Heart right ventricle (tissue), 16 donors: ENCODE measurements around the gene RCAN2. TPM values are rescaled to one million over a fixed set of nuclear protein-coding genes. Genes with fewer than 3 reads are reported as not detected.

Experiments used
- ATAC-seq, 8 donors: fragments of 200-7000 bp; cut with Tn5 transposase; one replicate each; pipeline ENCODE4 v1.9.1; 2020; ENCODE audit warnings: mild to moderate bottlenecking in 8 of 8, moderate library complexity in 8 of 8, moderate number of reproducible peaks in 1 of 8
- DNase-seq, 2 donors: peaks; one replicate each; pipeline ENCODE4 v3.0.0-alpha.2; 2020
- H3K27ac ChIP-seq, 10 donors: fragments of 200-600 bp; sonication (generic) in 2 of 10; one replicate each; pipeline versions ENCODE4 v1.5.0 to v1.8.0; 2020 to 2022; ENCODE audit warnings: mild to moderate bottlenecking in 3 of 10
- H3K27me3 ChIP-seq, 7 donors: fragments of 200-600 bp; one replicate each; pipeline ENCODE4 v1.8.0; 2021 to 2022; ENCODE audit warnings: mild to moderate bottlenecking in 2 of 7
- H3K36me3 ChIP-seq, 9 donors: fragments of 200-600 bp; sonication (generic) in 1 of 9; one replicate each; pipeline versions ENCODE4 v1.5.0 to v1.8.0; 2020 to 2022; ENCODE audit warnings: mild to moderate bottlenecking in 2 of 9
- H3K4me1 ChIP-seq, 9 donors: fragments of 200-600 bp; sonication (generic) in 1 of 9; one replicate each; pipeline versions ENCODE4 v1.5.0 to v1.8.0; 2020 to 2022; ENCODE audit warnings: mild to moderate bottlenecking in 4 of 9
- H3K4me3 ChIP-seq, 10 donors: fragments of 200-600 bp; sonication (generic) in 2 of 10; one replicate each; pipeline versions ENCODE4 v1.5.0 to v1.8.0; 2020 to 2022; ENCODE audit warnings: mild to moderate bottlenecking in 7 of 10, moderate library complexity in 2 of 10
- H3K9me3 ChIP-seq, 11 donors: fragments of 200-600 bp in 10 of 11; sonication (generic) in 2 of 11; one replicate each; pipeline versions ENCODE4 v1.5.0 to v1.8.0; 2013 to 2022; ENCODE audit warnings: mild to moderate bottlenecking in 2 of 11, control low read depth in 1 of 11, moderate library complexity in 1 of 11
- CTCF ChIP-seq, 9 donors: fragments of 200-600 bp; sonication (generic) in 2 of 9; IDR thresholded peaks; one replicate each; pipeline versions ENCODE4 v1.5.0 to v1.8.0; 2021 to 2022; ENCODE audit warnings: antibody characterized with exemption in 9 of 9, mild to moderate bottlenecking in 5 of 9, moderate library complexity in 1 of 9
- WGBS, 2 donors: extraction: QIAGEN DNeasy Blood & Tissue Kit; methylation state at CpG; one replicate each; pipeline ENCODE4 v1.1.7; 2013; ENCODE audit warnings: inconsistent platforms in 1 of 2; 5-methylcytosine and 5-hydroxymethylcytosine counted together
- intact Hi-C, 10 donors: fragments of 100-400 bp; cut with DNase I; formaldehyde crosslinking; loops; one replicate each; pipeline versions ENCODE4 v1.11.1 to v1.14.2; 2022
- polyA plus RNA-seq, 2 donors: library from polyadenylated mRNA; stranded (reverse); fragments of 200-250 nt; gene quantifications; one replicate each; pipeline ENCODE4 v1.2.3, GENCODE V29; 2013
- total RNA-seq, 10 donors: library from RNA; stranded (reverse); fragmentation: NEBNext Ultra II Directional in 3 of 10; extraction: Animal tissue kit (Norgen Biotek cat#: 25700) in 3 of 10; gene quantifications; one replicate each; pipeline versions ENCODE4 v1.2.1 to v1.2.4, GENCODE V29; 2021 to 2023
- donor health status: Arrhythmogenic right ventricular cardiomyopathy.
- donor health status: ischemic (EF 13 %, LVEDD 7.1; RV severe dilation, severe dysfunction).
- donor health status: healthy with polysubstance abuse.
- donor health status: DM: no; HTN: yes; CAD: no.
- donor health status: DM: no; HTN: no; CAD: no.
- donor health status: ischemic (EF 25% LVEDD 6.9; RV normal size, moderate dysfunction).
- donor health status: ischemic (EF 25% LVEDD 5.7; RV mildly dilated, moderate dysfunction).
- donor health status: healthy.
- donor health status: DM: yes; HTN: yes; CAD: no.
- donor health status: Ischemic cardiomyopathy.
- donor health status: ischemic (EF 35%, LVEDD 5.7; RV mildly dilated, moderate dysfunction).
- donor health status: nonischemic (EF 11% LVEDD 7.7; RV severe dilation, severe dysfunction).
- donor health status: DM: yes; HTN: yes; CAD: no.
- donor health status: PGD.
- donor health status: ischemic (EF 29% LVEDD 5.4; RV normal size, mild dysfunction).
- donor health status: nonischemic (EF 23%, LVEDD 6.1; RV moderate dilation, normal function).

Gene RCAN2
- total and polyA plus RNA-seq, 12 donors: 51.0 to 352 (median 298) TPM

DNA sequence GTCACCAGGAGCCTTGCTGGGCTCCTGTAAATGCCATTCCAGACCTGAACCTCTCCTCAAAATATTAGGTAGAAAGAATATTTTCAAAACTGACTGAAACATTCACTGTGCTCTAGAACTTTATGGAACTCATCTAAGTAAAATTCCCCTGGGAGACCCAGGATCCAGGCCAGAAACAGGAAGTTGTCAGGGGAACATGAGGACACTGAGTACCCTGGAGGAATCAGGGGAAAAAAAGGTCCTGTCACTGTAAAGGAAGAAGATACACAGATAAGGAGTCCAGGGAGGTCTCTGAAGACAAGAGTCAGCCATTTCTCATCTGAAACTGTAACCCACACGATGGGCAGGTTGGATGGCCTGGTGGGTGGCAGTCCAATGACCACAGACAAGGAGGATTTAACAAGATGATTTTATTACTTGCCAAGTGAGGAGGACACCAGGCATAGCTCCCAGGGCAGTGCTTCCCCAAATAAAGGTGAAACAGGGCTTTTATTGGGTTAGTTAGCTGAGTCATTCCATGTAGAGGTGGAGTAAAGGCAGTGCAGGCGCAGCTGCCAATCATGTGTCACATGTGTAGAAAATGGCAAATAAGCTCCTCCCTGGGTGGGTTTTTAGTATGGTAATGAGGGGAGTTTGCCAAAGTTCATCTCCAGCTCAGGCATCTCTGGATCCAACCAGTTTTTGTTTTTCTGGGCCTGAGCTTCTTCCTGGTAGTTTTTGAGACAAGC is 138.5 kb downstream of the RCAN2 start:
- Histone ChIP-seq H3K9me3 (no peaks in the 10 kb centered on the region), H3K4me3 (no peak overlapping the region), H3K27me3 (no peaks in the 10 kb centered on the region), H3K36me3 (no peaks in the 10 kb centered on the region), H3K4me1 (peaks cover 10 to 73% (median 40%) of the 10 kb centered on the region in 9 donors), H3K27ac (peak overlapping the region in 8 of 10 donors; percentile 13 to 54 (median 34))
- peak in 6 of 8 donors; percentile 39 to 70 (median 57) for ATAC-seq
- TF ChIP-seq CTCF (IDR thresholded peaks at IDR 0.05): no peak
- WGBS, 2 donors: 75 to 78% methylated on average over 2 of the region's 2 CpGs
- peak in 1 of 2 donors; percentile 44 for DNase-seq
- intact Hi-C loops: no loop called here

- Histone ChIP-seq H3K27me3 (no peaks in the 10 kb centered on the region), H3K36me3 (no peaks in the 10 kb centered on the region), H3K9me3 (peaks cover 0 to 15% (median 4%) of the 10 kb centered on the region in 11 donors), H3K27ac (peak overlapping the region in 4 of 10 donors; percentile 19 to 55 (median 32)), H3K4me3 (no peak overlapping the region), H3K4me1 (peaks cover 10 to 56% (median 30%) of the 10 kb centered on the region in 9 donors)
- DNase-seq (no peak), ATAC-seq (peak in 3 of 8 donors; percentile 37 to 62 (median 53))
- TF ChIP-seq CTCF (IDR thresholded peaks at IDR 0.05): no peak
- intact Hi-C loops: no loop called here
- WGBS, 2 donors: 35 to 48% methylated on average over 1 of the region's 1 CpG
These were observed 140.5 kb downstream of the RCAN2 start for GRCh38 chr6:46350714-46351113.

- WGBS, 2 donors: 74 to 83% methylated on average over 3 of the region's 3 CpGs
- TF ChIP-seq CTCF (IDR thresholded peaks at IDR 0.05): no peak
- ATAC-seq (peak in 2 of 8 donors; percentile 32), DNase-seq (no peak)
- Histone ChIP-seq H3K4me3 (no peak overlapping the region), H3K9me3 (peaks cover 0 to 18% (median 4%) of the 10 kb centered on the region in 11 donors), H3K4me1 (peaks cover 7 to 43% (median 20%) of the 10 kb centered on the region in 9 donors), H3K27ac (peak overlapping the region in 2 of 10 donors; percentile 5 to 38), H3K36me3 (no peaks in the 10 kb centered on the region), H3K27me3 (no peaks in the 10 kb centered on the region)
- intact Hi-C loops: no loop called here
These were observed 143.6 kb downstream of the RCAN2 start for GRCh38 chr6:46347669-46348068.

GRCh38 chr6:46340246-46340645 is 151.0 kb downstream of the RCAN2 start:
- Histone ChIP-seq H3K4me3 (no peak overlapping the region), H3K4me1 (peaks cover 0 to 17% (median 0%) of the 10 kb centered on the region in 9 donors), H3K27ac (no peak overlapping the region), H3K27me3 (no peaks in the 10 kb centered on the region), H3K36me3 (no peaks in the 10 kb centered on the region), H3K9me3 (no peaks in the 10 kb centered on the region)
- TF ChIP-seq CTCF (IDR thresholded peaks at IDR 0.05): no peak
- 95% methylated on average over 2 of the region's 2 CpGs for WGBS, 2 donors
- DNase-seq (no peak), ATAC-seq (no peak)
- intact Hi-C loops: no loop called here
